MG63 (cell line): ENCODE measurements around the gene RDH12. TPM values are rescaled to one million over a fixed set of nuclear protein-coding genes. Genes with fewer than 3 reads are reported as not detected.
A peak's percentile ranks its signal among the peaks of the same experiment; 100 is the strongest.
"Not testable (repeated sequence)": the region's sequence is repeated elsewhere in the genome, so short reads cannot be mapped to it uniquely, and the experiment has no call there.

Source experiments
- DNase-seq: peaks from one replicate; pipeline ENCODE4 v3.0.0-alpha.2; 2020
- H3K27me3 ChIP-seq: fragments of 250-450 bp; sonication (Bioruptor Pico); 2 replicates; pipeline ENCODE4 v1.5.1; 2020; ENCODE audit warnings: mild to moderate bottlenecking, moderate library complexity
- H3K36me3 ChIP-seq: fragments of 250-450 bp; sonication (Bioruptor Pico); 2 replicates; pipeline ENCODE4 v1.5.1; 2020; ENCODE audit warnings: mild to moderate bottlenecking, moderate library complexity
- H3K4me3 ChIP-seq: fragments of 250-450 bp; sonication (Bioruptor Pico); 2 replicates; pipeline ENCODE4 v1.5.1; 2020; ENCODE audit warnings: mild to moderate bottlenecking, moderate library complexity
- H3K9me3 ChIP-seq: fragments of 250-450 bp; sonication (Bioruptor Pico); 2 replicates; pipeline ENCODE4 v1.5.1; 2020; ENCODE audit warnings: mild to moderate bottlenecking, moderate library complexity
- total RNA-seq: library from RNA; depleted of rRNA; stranded (reverse); fragments of >200 nt; shearing (Covaris generic); gene quantifications from 2 replicates; pipeline ENCODE4 v1.2.3, GENCODE V29; 2014; ENCODE audit warnings: low replicate concordance

Gene RDH12
- total RNA-seq, 1 experiment from 2014 or later = 0.07 TPM

DNA sequence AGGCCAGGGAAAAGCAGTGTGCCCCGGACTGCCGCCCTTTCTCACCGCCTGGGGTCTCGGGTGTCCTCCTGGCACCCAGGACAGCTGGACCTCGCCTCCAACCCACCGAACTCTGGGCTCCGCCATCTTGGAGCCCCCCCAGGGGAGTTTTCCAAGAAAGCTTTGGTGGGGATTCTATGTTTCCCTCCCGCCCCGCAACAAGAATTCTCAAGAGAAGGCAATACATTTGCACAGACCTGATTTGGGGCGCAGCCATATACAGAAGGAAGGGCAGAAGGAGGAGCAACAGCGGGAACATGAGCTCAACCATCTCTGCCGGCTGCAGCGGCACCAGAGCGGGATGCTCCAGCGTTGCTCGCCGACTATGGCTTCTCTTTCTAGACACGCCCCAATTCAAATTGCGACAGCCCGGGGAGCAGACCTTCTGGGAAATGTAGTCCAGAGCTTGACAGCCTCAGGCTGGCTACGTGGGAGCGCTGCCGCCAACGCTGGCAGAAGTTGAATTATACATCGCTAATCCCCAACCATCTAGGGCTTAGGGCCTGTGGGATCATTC is 6.2 kb upstream of the RDH12 start, which contains the start of gene RDH11:
RDH11 (minus strand) TSS at position 371 of the 556 bp plus-strand sequence; CDS start at position 310, 61 bp downstream.
- no peaks in the 10 kb centered on the region for H3K9me3 ChIP-seq
- peak; percentile 86 for DNase-seq
- H3K27me3 ChIP-seq = no peaks in the 10 kb centered on the region
- peaks cover 3% of the 10 kb centered on the region; the same call in 1 of the 2 replicates for H3K36me3 ChIP-seq
- H3K4me3 ChIP-seq = peak within 1 kb of the TSS; percentile 90

GRCh38 chr14:67697006-67697405 is 4.7 kb upstream of the RDH12 start:
- Histone ChIP-seq H3K27me3 (no peaks in the 10 kb centered on the region), H3K4me3 (no peak overlapping the region), H3K9me3 (no peaks in the 10 kb centered on the region), H3K36me3 (peaks cover 3% of the 10 kb centered on the region; the same call in 1 of the 2 replicates)
- no peak for DNase-seq

GRCh38 chr14:67698179-67698578 is 3.5 kb upstream of the RDH12 start:
- DNase-seq = no peak
- H3K27me3 ChIP-seq = no peaks in the 10 kb centered on the region
- no peaks in the 10 kb centered on the region for H3K9me3 ChIP-seq
- H3K4me3 ChIP-seq = no peak overlapping the region
- H3K36me3 ChIP-seq = no peaks in the 10 kb centered on the region

GRCh38 chr14:67703997-67704396 is 2.3 kb downstream of the RDH12 start:
- DNase-seq = no peak
- no peaks in the 10 kb centered on the region for H3K27me3 ChIP-seq
- no peaks in the 10 kb centered on the region for H3K9me3 ChIP-seq
- H3K4me3 ChIP-seq = no peak overlapping the region
- no peaks in the 10 kb centered on the region for H3K36me3 ChIP-seq

GRCh38 chr14:67704484-67705089 is 2.9 kb downstream of the RDH12 start:
- H3K9me3 ChIP-seq = no peaks in the 10 kb centered on the region
- no peaks in the 10 kb centered on the region for H3K27me3 ChIP-seq
- no peaks in the 10 kb centered on the region for H3K36me3 ChIP-seq
- H3K4me3 ChIP-seq = no peak overlapping the region
- DNase-seq = no peak

GRCh38 chr14:67705211-67705610 is 3.5 kb downstream of the RDH12 start:
- no peaks in the 10 kb centered on the region for H3K36me3 ChIP-seq
- H3K27me3 ChIP-seq = no peaks in the 10 kb centered on the region
- DNase-seq = no peak
- peaks cover 2% of the 10 kb centered on the region for H3K9me3 ChIP-seq
- H3K4me3 ChIP-seq = no peak overlapping the region

DNA sequence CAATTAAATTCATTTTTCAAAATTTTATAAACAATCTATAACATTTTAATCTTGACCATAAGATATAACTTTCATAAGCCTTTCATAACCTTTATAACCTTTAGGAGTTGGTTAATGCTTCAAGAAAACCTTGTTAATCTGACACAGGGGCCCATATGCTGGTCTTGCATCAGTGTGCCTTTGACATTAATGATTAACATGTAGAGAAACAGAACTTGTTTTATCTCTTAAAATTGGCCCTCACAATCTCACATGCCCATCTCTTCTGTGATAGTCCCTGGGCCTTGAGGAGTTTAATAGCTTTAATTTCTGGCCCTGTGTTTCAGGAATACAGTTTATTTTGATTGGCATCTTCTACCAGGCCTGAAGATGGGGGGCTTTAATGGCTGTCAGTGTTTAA is 7.7 kb downstream of the RDH12 start:
- not testable (repeated sequence) for H3K27me3 ChIP-seq, DNase-seq

GRCh38 chr14:67709796-67710195 is 8.1 kb downstream of the RDH12 start:
- H3K27me3 ChIP-seq, H3K4me3 ChIP-seq, H3K36me3 ChIP-seq, DNase-seq, H3K9me3 ChIP-seq: not testable (repeated sequence)

More for the DNA sequence above, 7.7 kb downstream of the RDH12 start:
- not testable (repeated sequence) for H3K36me3 ChIP-seq, H3K4me3 ChIP-seq, H3K9me3 ChIP-seq

DNA sequence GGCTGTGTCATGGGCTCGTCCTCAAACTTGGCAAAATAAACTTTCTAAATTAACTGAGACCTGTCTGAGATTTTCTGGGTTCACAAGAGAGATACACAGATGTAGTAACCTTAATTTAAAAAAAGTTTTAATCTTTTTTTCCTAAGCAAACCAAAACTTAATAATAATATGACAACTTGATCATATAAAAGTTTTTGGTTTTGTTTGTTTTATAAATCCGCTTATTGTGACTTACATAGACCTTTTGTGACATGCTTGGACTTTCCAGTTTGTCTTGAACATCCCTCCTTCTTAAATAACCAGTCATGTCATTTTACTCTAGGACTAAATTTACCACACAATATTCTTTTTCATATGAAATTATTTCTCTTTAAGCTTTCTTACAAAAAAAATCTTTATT is 8.5 kb downstream of the RDH12 start:
- DNase-seq = no peak
- H3K36me3 ChIP-seq = no peaks in the 10 kb centered on the region
- no peak overlapping the region for H3K4me3 ChIP-seq
- H3K27me3 ChIP-seq = no peaks in the 10 kb centered on the region
- peaks cover 2% of the 10 kb centered on the region for H3K9me3 ChIP-seq

- H3K36me3 ChIP-seq = no peaks in the 10 kb centered on the region
- no peak overlapping the region for H3K4me3 ChIP-seq
- H3K9me3 ChIP-seq = no peaks in the 10 kb centered on the region
- no peak for DNase-seq
- no peaks in the 10 kb centered on the region for H3K27me3 ChIP-seq
Measured at GRCh38 chr14:67717048-67717447, 15.4 kb downstream of the RDH12 start.

- H3K36me3 ChIP-seq = no peaks in the 10 kb centered on the region
- H3K27me3 ChIP-seq = no peaks in the 10 kb centered on the region
- DNase-seq = no peak
- H3K4me3 ChIP-seq = no peak overlapping the region
- no peaks in the 10 kb centered on the region for H3K9me3 ChIP-seq
Measured at GRCh38 chr14:67718265-67718664, 16.6 kb downstream of the RDH12 start.

DNA sequence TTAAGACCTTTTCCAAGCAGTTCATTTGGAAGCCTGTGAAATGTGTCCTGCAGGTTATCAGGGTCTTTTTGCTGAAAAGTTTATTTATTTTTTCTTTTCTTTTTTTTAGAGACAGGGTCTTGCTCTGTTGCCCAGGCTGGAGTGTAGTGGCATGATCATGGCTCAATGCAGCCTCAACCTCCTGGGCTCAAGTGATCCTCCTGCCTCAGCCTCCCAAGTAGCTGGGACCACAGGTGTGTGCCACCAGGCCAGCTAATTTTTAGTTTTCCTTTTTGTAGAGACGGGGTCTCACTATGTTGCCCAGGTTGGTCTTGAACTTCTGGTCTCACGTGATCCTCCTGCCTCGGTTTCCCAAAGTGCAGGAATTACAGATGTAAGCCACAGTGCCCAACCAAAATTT is 17.7 kb downstream of the RDH12 start:
- not testable (repeated sequence) for H3K4me3 ChIP-seq, H3K36me3 ChIP-seq, H3K9me3 ChIP-seq, DNase-seq, H3K27me3 ChIP-seq

DNA sequence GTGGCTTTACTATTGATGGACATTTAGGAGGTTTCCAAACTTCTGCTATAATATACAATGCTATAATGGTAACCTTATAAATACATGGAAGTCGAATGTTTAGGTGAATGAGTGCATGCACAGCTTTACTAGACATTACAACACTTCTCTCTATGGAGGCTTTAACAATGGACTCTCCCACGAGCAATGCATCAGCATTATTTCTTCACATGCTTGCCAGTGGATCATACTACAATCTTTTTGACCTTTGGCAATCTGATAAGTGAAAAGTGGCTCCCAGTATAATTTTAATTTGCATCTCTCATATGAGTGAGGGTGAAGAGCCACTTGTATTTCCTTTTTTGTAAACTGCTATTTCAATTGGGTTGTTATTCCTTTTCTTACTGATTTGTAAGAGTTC is 18.2 kb downstream of the RDH12 start:
- DNase-seq = no peak
- H3K36me3 ChIP-seq = no peaks in the 10 kb centered on the region
- H3K27me3 ChIP-seq = no peaks in the 10 kb centered on the region
- no peaks in the 10 kb centered on the region for H3K9me3 ChIP-seq
- no peak overlapping the region for H3K4me3 ChIP-seq

DNA sequence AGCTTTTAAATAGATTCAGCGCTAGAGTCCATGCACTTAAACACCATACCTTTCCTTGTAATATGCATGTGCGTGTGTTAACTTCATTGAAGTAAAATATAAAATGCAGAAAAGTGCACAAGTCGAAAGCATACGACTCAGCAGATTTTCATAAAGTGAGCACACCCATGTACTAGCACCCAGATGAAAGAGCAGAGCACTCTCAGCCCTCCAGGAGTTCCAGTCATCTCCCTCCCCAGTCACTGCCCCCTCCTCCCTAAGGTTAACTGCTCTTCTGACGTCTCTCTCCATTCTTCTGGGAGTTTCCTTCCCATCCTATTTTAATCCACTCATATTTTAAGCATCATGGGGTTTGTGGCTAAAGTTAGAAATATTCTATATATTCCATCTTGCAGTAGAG is 20.2 kb downstream of the RDH12 start:
- DNase-seq = no peak
- no peaks in the 10 kb centered on the region for H3K36me3 ChIP-seq
- no peaks in the 10 kb centered on the region for H3K9me3 ChIP-seq
- H3K27me3 ChIP-seq = no peaks in the 10 kb centered on the region
- H3K4me3 ChIP-seq = no peak overlapping the region

DNA sequence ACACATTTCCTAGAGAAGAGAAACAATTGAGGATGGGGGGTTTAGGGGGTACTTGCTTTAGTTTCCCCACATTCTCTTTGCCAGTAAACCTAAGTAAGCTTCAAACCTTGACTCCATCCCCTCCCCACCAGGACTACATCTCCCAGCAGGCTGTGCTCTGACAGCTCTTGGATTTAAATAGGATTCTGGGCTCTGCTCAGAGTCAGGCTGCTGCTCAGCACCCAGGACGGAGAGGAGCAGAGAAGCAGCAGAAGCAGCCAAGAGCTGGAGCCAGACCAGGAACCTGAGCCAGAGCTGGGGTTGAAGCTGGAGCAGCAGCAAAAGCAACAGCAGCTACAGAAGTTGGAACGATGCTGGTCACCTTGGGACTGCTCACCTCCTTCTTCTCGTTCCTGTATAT is 20.6 kb downstream of the RDH12 start:
- Histone ChIP-seq H3K4me3 (no peak overlapping the region), H3K27me3 (no peaks in the 10 kb centered on the region), H3K9me3 (no peaks in the 10 kb centered on the region), H3K36me3 (no peaks in the 10 kb centered on the region)
- peak; percentile 61 for DNase-seq

DNA sequence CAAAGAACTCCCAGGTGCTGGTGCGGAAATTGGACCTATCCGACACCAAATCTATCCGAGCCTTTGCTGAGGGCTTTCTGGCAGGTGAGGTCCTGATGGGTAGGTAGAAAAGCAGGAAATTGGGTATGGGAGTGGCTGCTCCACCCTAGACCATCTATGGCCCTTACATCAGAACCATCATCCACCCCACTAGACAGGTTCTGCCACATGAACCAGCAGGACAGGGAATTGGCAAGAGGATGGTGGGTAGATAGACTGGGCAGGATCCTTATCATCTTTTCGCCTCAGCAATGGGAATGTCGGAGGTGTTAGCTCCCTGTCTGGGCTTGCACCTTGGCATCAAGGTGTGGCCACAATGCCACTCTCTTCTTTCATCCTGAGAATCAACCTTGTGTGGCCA is 23.5 kb downstream of the RDH12 start:
- no peaks in the 10 kb centered on the region for H3K27me3 ChIP-seq
- no peaks in the 10 kb centered on the region for H3K9me3 ChIP-seq
- no peak overlapping the region for H3K4me3 ChIP-seq
- no peaks in the 10 kb centered on the region for H3K36me3 ChIP-seq
- DNase-seq = no peak

GRCh38 chr14:67727361-67727760 is 25.7 kb downstream of the RDH12 start:
- Histone ChIP-seq H3K36me3 (no peaks in the 10 kb centered on the region), H3K27me3 (no peaks in the 10 kb centered on the region), H3K4me3 (no peak overlapping the region)

DNA sequence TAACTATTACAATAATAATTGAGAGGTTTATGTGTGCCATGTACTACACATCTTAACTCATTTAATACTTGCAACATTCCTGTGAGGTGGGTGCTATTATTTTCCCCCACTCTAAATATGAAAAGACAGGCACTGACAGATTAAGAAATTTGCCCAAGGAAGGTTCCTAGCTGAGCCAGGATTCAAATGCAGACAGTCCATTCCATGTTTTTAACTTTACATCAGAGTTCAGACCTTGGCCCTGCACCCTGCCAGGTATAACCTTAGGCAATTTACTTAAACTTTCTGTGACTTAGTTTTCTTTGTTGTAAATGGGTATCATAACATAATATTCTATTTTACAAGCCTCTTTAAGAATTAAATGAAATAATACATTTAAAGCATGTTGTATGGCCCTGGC is 26.6 kb downstream of the RDH12 start:
- Histone ChIP-seq H3K9me3 (no peaks in the 10 kb centered on the region), H3K4me3 (no peak overlapping the region), H3K27me3 (no peaks in the 10 kb centered on the region), H3K36me3 (no peaks in the 10 kb centered on the region)
- DNase-seq = no peak

More at GRCh38 chr14:67727361-67727760, 25.7 kb downstream of the RDH12 start:
- no peaks in the 10 kb centered on the region for H3K9me3 ChIP-seq
- no peak for DNase-seq
